ENCODE results near the gene ARL4C. TPM values are rescaled to one million over a fixed set of nuclear protein-coding genes. Genes with fewer than 3 reads are reported as not detected.
A peak's percentile ranks its signal among the peaks of the same experiment; 100 is the strongest.

The ARL4C gene
- total RNA-seq (10 to 100 TPM; 10.8 to 12.5 TPM), polyA plus RNA-seq (1 to 10 TPM; 6.8 to 7.2 TPM)
- long read RNA-seq, donor 1, full-length matches to known transcripts, result 6 of 6 reads
- long read RNA-seq, donor 1, partial matches to known transcripts, result 0 of 6 reads
- long read RNA-seq, donor 1, other reads (novel, unspliced or antisense), result 0 of 6 reads
- long read RNA-seq, donor 2, full-length matches to known transcripts, result 40 of 41 reads
- long read RNA-seq, donor 2, partial matches to known transcripts, result 0 of 41 reads
- long read RNA-seq, donor 2, other reads (novel, unspliced or antisense), result 1 of 41 reads

GRCh38 chr2:234496835-234497593, at the start of gene ARL4C:
Gene ARL4C (minus strand): TSS chr2:234497081. CDS start chr2:234496586, 495 bp downstream.
- peak within 1 kb of the TSS; percentile 53 to 71 for H3K4me3 ChIP-seq (ENCODE audit: low read length in 2 of 2)
- H3K4me1 ChIP-seq (ENCODE audit: control insufficient read depth in 1 of 2, insufficient read depth in 2 of 2, low read length in 2 of 2), result no peaks in the 10 kb centered on the region
- H3K27me3 ChIP-seq (ENCODE audit: control insufficient read depth in 1 of 2, insufficient read depth in 2 of 2, low read length in 1 of 2), result no peaks in the 10 kb centered on the region
- H3K27ac ChIP-seq (ENCODE audit: low read depth in 1 of 2, low read length in 2 of 2), result no peak within 1 kb of the TSS
- H3K36me3 ChIP-seq (ENCODE audit: control insufficient read depth in 1 of 2, insufficient read depth in 2 of 2, low read length in 1 of 2), result no peaks in the 10 kb centered on the region
- DNase-seq (peak; percentile 69 to 89), ATAC-seq (ENCODE audit: low FRiP score) (peak; percentile 69)
- no peaks in the 10 kb centered on the region for H3K9me3 ChIP-seq (ENCODE audit: control insufficient read depth, low read length)
- intact Hi-C loops (cut with DNase I), result loop anchor here in 1 of 2 donors (5.0 to 10.0 kb wide), 3 partner anchors 55 to 522 kb away; no protein-coding TSS in a partner anchor
- 2% methylated on average over 45 to 100 of the region's 100 CpGs for WGBS, 2 donors

DNA sequence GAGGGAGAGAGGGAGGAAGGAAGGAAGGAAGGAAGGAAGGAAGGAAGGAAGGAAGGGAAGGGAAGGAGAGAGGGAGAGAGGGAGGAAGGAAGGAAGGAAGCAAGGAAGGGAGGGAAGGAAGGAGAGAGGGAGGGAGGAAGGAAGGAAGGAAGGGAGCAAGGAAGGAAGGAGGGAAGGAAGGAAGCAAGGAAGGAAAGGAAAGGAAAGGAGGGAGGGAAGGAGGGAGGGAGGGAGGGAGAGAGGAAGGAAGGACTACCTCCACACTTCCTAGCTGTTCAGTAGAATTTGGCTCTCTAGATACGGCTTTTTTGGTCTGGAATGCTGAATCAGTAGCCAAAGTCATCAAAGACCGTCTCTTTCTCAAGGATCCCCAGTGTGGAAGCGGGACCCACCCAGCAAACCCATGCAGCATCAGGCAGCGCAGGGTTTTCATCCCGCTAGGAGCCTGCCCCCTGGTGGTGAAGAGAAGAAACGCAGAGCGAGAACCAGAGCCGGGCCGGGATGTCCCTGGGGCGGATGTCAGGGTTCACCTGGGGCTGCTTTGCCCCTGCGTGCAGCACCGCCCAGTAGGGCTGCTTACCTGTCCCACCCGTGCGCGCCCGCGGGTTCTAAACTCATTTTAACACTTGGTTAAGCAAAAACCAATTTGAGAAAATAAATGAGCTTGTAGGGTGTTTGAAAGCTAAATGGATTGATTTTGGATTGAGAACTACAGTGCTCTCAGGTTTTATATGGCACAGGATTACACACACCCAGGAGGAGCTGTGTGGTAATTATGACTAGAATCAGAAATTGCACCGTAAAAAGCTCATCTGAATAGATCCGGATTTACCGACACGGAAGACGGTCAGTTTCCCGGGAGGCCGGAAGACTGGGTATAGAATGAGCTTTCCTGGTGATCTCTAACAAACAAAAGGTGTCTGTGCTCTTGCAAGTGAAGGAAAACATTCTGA, 48.1 kb upstream of the ARL4C start:
- DNase-seq, result peak; percentile 75 to 82
- Histone ChIP-seq H3K4me1 (ENCODE audit: control insufficient read depth in 1 of 2, insufficient read depth in 2 of 2, low read length in 2 of 2) (no peaks in the 10 kb centered on the region), H3K36me3 (ENCODE audit: control insufficient read depth in 1 of 2, insufficient read depth in 2 of 2, low read length in 1 of 2) (no peaks in the 10 kb centered on the region), H3K4me3 (ENCODE audit: low read length in 2 of 2) (no peak overlapping the region), H3K27ac (ENCODE audit: low read depth in 1 of 2, low read length in 2 of 2) (no peak overlapping the region), H3K9me3 (ENCODE audit: control insufficient read depth, low read length) (no peaks in the 10 kb centered on the region), H3K27me3 (ENCODE audit: control insufficient read depth in 1 of 2, insufficient read depth in 2 of 2, low read length in 1 of 2) (no peaks in the 10 kb centered on the region)
- ATAC-seq (ENCODE audit: low FRiP score), result peak; percentile 68
- intact Hi-C loops (cut with DNase I), result loop anchor here in 1 of 2 donors (5.0 kb wide), 1 partner anchor 408 kb away; no protein-coding TSS in a partner anchor
- 23 to 25% methylated on average over 24 of the region's 24 CpGs for WGBS, 2 donors

GRCh38 chr2:234542742-234543141, 45.9 kb upstream of the ARL4C start:
- Histone ChIP-seq H3K27me3 (ENCODE audit: control insufficient read depth in 1 of 2, insufficient read depth in 2 of 2, low read length in 1 of 2) (no peaks in the 10 kb centered on the region), H3K4me3 (ENCODE audit: low read length in 2 of 2) (no peak overlapping the region), H3K36me3 (ENCODE audit: control insufficient read depth in 1 of 2, insufficient read depth in 2 of 2, low read length in 1 of 2) (no peaks in the 10 kb centered on the region), H3K27ac (ENCODE audit: low read depth in 1 of 2, low read length in 2 of 2) (no peak overlapping the region), H3K9me3 (ENCODE audit: control insufficient read depth, low read length) (peaks cover 6% of the 10 kb centered on the region), H3K4me1 (ENCODE audit: control insufficient read depth in 1 of 2, insufficient read depth in 2 of 2, low read length in 2 of 2) (no peaks in the 10 kb centered on the region)
- DNase-seq, result no peak
- intact Hi-C loops (cut with DNase I), result no loop called here
- ATAC-seq (ENCODE audit: low FRiP score), result no peak
- 82% methylated on average over 11 of the region's 11 CpGs for WGBS, 2 donors

DNA sequence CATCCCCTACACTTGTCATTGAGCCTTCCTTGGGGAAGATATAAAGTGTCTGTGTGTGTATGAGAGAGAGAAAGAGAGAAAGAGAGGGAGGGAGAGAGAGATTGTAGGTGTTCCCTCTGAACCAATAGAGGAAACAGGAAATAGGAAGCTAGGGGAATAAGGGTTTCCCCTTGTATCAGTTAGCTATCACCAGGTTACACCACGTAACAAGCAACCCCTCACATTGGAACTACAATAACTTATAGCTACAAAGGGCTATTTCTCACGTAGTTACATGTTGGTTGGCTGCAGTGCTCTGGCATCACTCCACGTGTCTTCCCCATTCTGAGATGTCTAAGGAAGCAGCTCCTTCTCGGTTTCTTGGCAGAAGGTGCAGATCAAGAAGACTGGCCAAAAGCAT, 41.0 kb upstream of the ARL4C start:
- Histone ChIP-seq H3K27ac (ENCODE audit: low read depth in 1 of 2, low read length in 2 of 2) (no peak overlapping the region), H3K9me3 (ENCODE audit: control insufficient read depth, low read length) (peaks cover 6% of the 10 kb centered on the region), H3K4me1 (ENCODE audit: control insufficient read depth in 1 of 2, insufficient read depth in 2 of 2, low read length in 2 of 2) (no peaks in the 10 kb centered on the region), H3K36me3 (ENCODE audit: control insufficient read depth in 1 of 2, insufficient read depth in 2 of 2, low read length in 1 of 2) (no peaks in the 10 kb centered on the region), H3K4me3 (ENCODE audit: low read length in 2 of 2) (no peak overlapping the region), H3K27me3 (ENCODE audit: control insufficient read depth in 1 of 2, insufficient read depth in 2 of 2, low read length in 1 of 2) (no peaks in the 10 kb centered on the region)
- intact Hi-C loops (cut with DNase I), result no loop called here
- ATAC-seq (ENCODE audit: low FRiP score) (no peak), DNase-seq (no peak)
- 67 to 76% methylated on average over 4 of the region's 4 CpGs for WGBS, 2 donors

GRCh38 chr2:234536178-234536965, 39.5 kb upstream of the ARL4C start:
- DNase-seq (no peak), ATAC-seq (ENCODE audit: low FRiP score) (no peak)
- intact Hi-C loops (cut with DNase I), result no loop called here
- H3K36me3 ChIP-seq (ENCODE audit: control insufficient read depth in 1 of 2, insufficient read depth in 2 of 2, low read length in 1 of 2), result no peaks in the 10 kb centered on the region
- H3K4me1 ChIP-seq (ENCODE audit: control insufficient read depth in 1 of 2, insufficient read depth in 2 of 2, low read length in 2 of 2), result no peaks in the 10 kb centered on the region
- WGBS, 2 donors, result 43 to 56% methylated on average over 13 of the region's 13 CpGs
- no peak overlapping the region for H3K27ac ChIP-seq (ENCODE audit: low read depth in 1 of 2, low read length in 2 of 2)
- peaks cover 6% of the 10 kb centered on the region for H3K9me3 ChIP-seq (ENCODE audit: control insufficient read depth, low read length)
- peaks cover 0 to 1% of the 10 kb centered on the region in 2 donors for H3K27me3 ChIP-seq (ENCODE audit: control insufficient read depth in 1 of 2, insufficient read depth in 2 of 2, low read length in 1 of 2)
- H3K4me3 ChIP-seq (ENCODE audit: low read length in 2 of 2), result no peak overlapping the region

- H3K27ac ChIP-seq (ENCODE audit: low read depth in 1 of 2, low read length in 2 of 2), result no peak overlapping the region
- no peaks in the 10 kb centered on the region for H3K36me3 ChIP-seq (ENCODE audit: control insufficient read depth in 1 of 2, insufficient read depth in 2 of 2, low read length in 1 of 2)
- ATAC-seq (ENCODE audit: low FRiP score) (no peak), DNase-seq (no peak)
- H3K4me1 ChIP-seq (ENCODE audit: control insufficient read depth in 1 of 2, insufficient read depth in 2 of 2, low read length in 2 of 2), result no peaks in the 10 kb centered on the region
- peaks cover 0 to 1% of the 10 kb centered on the region in 2 donors for H3K27me3 ChIP-seq (ENCODE audit: control insufficient read depth in 1 of 2, insufficient read depth in 2 of 2, low read length in 1 of 2)
- intact Hi-C loops (cut with DNase I), result no loop called here
- H3K9me3 ChIP-seq (ENCODE audit: control insufficient read depth, low read length), result peaks cover 6% of the 10 kb centered on the region
- H3K4me3 ChIP-seq (ENCODE audit: low read length in 2 of 2), result no peak overlapping the region
- WGBS, 2 donors, result 69% methylated on average over 1 of the region's 1 CpG
These were observed 38.6 kb upstream of the ARL4C start for GRCh38 chr2:234535464-234535863.

- Histone ChIP-seq H3K9me3 (ENCODE audit: control insufficient read depth, low read length) (peaks cover 6% of the 10 kb centered on the region), H3K27me3 (ENCODE audit: control insufficient read depth in 1 of 2, insufficient read depth in 2 of 2, low read length in 1 of 2) (peaks cover 0 to 1% of the 10 kb centered on the region in 2 donors), H3K4me1 (ENCODE audit: control insufficient read depth in 1 of 2, insufficient read depth in 2 of 2, low read length in 2 of 2) (no peaks in the 10 kb centered on the region), H3K27ac (ENCODE audit: low read depth in 1 of 2, low read length in 2 of 2) (no peak overlapping the region), H3K36me3 (ENCODE audit: control insufficient read depth in 1 of 2, insufficient read depth in 2 of 2, low read length in 1 of 2) (no peaks in the 10 kb centered on the region), H3K4me3 (ENCODE audit: low read length in 2 of 2) (no peak overlapping the region)
- ATAC-seq (ENCODE audit: low FRiP score) (no peak), DNase-seq (no peak)
- WGBS, 2 donors, result 87 to 90% methylated on average over 8 of the region's 8 CpGs
- intact Hi-C loops (cut with DNase I), result no loop called here
These were observed 37.6 kb upstream of the ARL4C start for GRCh38 chr2:234534515-234534914.

DNA sequence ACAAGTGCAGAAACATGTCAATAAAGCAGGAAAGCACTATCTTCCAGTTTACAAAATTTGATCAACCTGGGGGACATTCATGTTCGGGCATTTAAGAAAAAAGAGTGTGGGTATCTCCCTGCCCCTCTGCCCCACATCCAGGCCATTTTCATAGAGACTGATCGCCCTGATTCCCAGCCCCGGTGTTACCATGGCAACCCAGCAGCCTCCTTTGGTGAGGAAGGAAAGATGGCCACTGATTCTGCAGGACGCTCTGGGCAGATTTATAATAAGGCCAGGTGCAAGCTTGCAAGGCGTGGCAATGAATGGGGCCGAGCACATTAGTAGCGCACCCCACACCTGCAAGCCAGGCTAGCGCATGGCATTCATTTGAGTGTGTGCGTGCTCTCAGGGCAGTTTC, 36.7 kb upstream of the ARL4C start:
- 87 to 88% methylated on average over 9 of the region's 9 CpGs for WGBS, 2 donors

More for the DNA sequence above, 36.7 kb upstream of the ARL4C start:
- Histone ChIP-seq H3K36me3 (ENCODE audit: control insufficient read depth in 1 of 2, insufficient read depth in 2 of 2, low read length in 1 of 2) (no peaks in the 10 kb centered on the region), H3K4me3 (ENCODE audit: low read length in 2 of 2) (no peak overlapping the region), H3K27me3 (ENCODE audit: control insufficient read depth in 1 of 2, insufficient read depth in 2 of 2, low read length in 1 of 2) (peaks cover 0 to 1% of the 10 kb centered on the region in 2 donors), H3K9me3 (ENCODE audit: control insufficient read depth, low read length) (peaks cover 2% of the 10 kb centered on the region), H3K4me1 (ENCODE audit: control insufficient read depth in 1 of 2, insufficient read depth in 2 of 2, low read length in 2 of 2) (no peaks in the 10 kb centered on the region), H3K27ac (ENCODE audit: low read depth in 1 of 2, low read length in 2 of 2) (no peak overlapping the region)
- no peak for DNase-seq
- ATAC-seq (ENCODE audit: low FRiP score), result no peak
- intact Hi-C loops (cut with DNase I), result no loop called here
